Measurements from ENCODE around the gene DNAJC8.

DNA sequence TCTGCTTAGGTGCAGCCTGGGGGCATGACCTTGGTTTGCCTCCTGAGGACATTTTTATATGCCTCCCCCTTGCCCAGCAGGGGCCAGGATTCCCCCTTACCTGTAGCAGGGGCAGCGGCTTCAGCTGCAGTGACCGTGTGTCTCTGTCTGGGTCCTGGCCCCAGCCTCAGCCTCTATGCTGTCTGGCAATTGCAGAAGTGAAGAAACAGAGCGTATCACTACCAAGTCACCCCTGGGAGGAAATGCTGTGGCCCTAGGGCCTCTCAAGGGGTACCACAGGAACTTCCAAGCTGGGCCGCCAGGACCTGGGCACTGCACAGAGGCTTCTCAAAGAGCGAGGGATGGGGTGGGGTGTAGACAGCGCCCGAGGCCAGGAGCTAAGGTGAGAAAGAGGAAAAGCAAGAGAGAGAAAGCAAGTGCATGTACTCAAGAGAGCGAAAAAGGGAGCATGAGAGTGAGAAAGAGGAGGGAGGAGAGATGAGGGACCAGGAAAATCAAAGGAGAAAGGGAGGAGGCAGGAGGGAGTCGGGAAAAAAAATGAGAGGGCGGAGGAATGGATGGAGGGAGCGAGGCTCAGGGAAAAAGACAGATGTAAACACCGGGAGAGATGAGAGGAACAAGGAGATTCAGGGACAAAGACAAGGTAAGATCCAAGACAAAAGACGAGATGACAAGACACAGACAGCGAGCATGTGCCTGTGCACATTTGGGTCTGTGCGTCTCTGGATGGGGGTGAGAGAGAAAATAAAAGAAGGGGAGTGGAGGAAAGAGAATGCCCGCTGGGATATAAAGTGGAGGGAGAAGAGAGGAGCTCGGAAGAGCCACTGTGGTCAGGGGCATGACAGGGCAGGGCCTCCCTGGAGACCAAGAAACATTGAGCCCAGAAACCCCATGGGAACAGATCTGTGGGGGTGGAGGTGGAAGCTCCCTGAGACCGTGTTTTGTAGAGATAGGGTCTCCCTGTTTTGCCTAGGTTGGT lies 56.0 kb downstream of the DNAJC8 start, which contains the start of gene PTAFR:
- TF ChIP-seq ZFHX2 (tag by site-specific recombination; conservative IDR thresholded peaks at IDR 0.05), result no peak
- no peak for TF ChIP-seq ZNF660 (tag by site-specific recombination; IDR thresholded peaks at IDR 0.05)
- TF ChIP-seq ZNF121 (tag by site-specific recombination; IDR thresholded peaks at IDR 0.05), result no peak
